COLO829 (cell line): Measurements from ENCODE around the gene NDST1.
A peak's percentile ranks its signal among the peaks of the same experiment; 100 is the strongest.

Source experiments
- DNase-seq: peaks from one replicate; pipeline ENCODE4 v3.0.0; 2012; ENCODE audit warnings: low spot score

Gene NDST1

DNA sequence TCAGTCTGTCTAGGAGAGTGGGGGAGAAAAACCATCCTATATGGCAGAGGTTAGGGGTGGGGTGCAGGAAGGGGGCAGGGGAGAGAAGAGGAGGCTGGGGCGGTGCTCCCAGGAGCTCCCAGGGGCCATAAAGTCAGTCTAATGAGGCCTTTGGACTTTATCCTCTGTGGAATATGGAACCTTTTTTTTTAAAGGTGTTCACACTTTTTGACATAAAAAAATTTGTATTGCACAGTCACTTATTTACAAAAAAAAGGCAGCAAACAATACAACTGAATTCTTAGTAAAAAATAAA is 80.6 kb downstream of the NDST1 start:
- no peak for DNase-seq

DNA sequence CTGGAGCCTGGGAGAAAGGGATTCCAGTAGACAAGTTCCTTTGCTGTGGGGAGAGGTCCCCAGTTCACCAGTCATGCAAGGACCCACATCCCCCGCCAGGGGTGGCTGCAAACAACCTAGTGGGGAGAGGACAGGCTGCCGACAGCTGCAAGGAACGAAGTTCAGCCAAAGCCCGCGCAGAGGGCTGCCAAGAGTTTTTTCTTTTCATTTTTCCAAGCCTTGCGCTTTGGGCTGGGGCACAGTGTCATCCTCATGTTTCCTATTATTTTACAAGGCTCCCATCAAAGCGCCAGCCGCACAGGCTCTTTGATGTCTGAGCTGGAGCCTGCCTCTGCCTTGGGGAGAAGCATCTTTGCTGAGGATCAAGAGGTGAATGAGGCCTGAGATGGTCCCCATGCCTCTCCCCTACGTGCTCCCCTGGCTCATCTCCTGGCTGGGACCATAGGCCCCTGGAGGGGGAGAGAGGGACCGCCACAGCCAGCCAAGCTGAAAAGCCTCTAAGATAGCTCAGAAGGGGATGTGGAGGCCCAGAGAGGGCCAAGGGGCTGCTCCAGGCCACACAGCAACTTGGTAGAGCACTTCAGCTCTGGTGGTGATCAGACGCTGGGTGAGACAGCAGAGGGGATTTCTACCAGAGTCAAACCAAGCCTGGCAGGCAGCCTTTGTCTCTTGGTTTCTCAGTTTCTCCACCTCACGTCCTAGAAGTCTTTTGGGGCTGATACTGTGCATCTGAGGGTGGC is 82.1 kb downstream of the NDST1 start:
- DNase-seq = no peak

- DNase-seq = no peak
Measured at GRCh38 chr5:150590979-150591695, 83.2 kb downstream of the NDST1 start.

- no peak for DNase-seq
Measured at GRCh38 chr5:150593593-150593992, 85.7 kb downstream of the NDST1 start.

GRCh38 chr5:150593996-150594395 is 86.1 kb downstream of the NDST1 start:
- no peak for DNase-seq

GRCh38 chr5:150595466-150596031 is 87.6 kb downstream of the NDST1 start:
- no peak for DNase-seq

DNA sequence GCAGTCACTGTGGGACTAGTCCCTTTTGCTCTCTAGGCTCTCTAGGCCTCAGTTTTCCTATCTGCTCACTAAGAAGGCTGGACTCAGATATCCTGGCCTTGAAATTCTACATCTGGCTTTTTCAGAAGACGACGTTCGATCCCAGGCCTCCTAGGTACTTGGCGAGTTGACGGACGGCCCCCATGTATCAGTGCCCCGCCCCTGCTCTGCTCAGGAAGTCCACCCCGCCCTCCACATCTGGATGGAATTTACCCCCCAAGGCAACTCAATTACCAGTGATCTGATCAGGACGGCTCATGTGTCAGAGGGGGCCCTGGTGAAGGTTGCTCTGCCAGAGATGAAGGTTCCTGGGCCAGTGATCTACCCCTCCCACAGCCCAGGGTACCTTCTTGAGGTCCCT is 88.4 kb downstream of the NDST1 start:
- DNase-seq = no peak

DNA sequence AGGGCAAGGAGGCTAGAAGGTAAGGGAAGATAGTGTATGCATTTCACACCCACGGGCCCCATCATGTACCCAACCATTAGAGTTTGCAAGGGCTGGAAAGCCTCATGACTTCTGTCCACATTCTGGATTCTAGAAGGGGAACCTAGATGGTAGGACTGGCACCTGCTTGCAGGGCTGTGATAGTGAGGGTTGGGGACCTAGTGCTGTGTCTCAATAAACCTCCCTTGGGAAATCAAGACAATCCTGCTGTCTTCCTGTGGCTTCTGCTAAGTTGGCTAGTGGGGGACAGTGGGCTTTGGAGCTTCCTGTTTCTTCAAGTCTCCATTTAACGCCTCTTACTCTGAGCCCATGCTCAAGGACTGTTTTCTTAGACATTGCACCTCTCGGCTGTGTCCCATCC is 88.9 kb downstream of the NDST1 start:
- DNase-seq = no peak

DNA sequence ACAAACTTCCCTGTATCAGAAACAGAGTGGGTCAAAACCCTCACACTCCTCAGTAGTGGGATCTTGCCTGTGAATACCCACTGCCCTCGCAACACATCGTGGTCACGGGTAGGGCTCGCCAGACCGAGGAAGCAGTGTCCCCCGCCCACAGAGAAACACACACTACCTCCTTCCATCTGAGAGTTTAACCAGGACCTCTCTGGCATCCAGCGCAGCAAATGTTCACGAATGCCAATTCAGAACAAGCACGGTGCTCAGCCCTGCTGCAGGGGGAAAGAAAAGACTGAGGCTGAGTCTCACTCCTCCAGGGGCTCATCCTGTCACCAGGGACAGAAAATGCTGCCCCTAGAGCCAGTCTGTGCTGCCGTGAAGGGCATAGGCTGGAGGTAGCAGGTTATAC is 90.1 kb downstream of the NDST1 start:
- DNase-seq = no peak

DNA sequence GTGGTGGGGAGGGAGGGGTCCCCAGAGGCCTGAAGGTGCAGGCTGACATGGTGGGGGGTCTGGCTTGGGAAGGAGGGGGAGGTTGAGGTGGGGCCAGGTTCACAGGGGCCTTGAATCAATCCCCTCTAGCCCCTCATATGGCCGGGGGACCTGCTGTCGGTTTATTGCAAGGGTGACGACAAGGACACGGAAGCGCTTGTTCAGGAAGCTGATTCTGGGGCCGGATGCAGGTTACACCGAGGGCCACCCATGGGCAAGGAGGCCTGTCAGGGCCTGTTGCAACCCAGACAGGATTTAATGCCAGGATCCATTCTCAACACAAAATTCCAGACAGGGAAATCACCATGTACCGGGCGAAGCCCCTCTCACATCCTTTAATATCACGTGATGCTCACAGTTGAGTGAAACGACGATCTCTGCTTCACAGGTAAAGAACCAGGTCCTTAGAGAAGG is 90.9 kb downstream of the NDST1 start:
- no peak for DNase-seq

GRCh38 chr5:150599281-150599680 is 91.3 kb downstream of the NDST1 start:
- DNase-seq = no peak

DNA sequence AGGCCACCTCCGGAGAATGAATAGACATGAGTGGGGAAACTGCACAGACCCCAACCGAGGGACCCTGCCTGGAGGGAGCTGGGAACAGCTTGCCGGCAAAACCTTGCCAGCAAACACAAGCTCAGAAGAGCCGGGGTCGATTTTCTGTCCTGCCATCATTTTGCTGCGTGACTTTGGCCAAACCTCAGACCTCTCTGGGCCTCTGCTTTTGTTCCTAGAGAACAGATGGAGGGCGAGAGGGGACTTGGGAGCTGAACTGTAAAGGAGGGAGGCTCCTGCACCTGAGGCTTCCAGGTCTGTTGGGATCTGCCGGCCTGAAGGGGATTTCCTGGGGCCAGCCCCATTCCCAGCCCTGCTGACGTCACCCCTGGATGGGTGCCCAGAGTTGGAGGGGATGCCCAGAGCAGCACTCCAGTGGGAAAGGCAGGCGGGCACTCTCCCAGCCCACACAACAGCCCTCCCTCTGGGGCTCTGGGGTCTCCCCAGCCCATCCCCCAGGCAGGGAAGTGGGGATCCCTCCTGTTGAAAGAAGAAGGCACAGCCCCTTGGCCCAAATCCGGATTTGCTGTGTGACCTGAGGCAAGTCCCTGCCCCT is 92.1 kb downstream of the NDST1 start:
- peak; percentile 48 for DNase-seq

DNA sequence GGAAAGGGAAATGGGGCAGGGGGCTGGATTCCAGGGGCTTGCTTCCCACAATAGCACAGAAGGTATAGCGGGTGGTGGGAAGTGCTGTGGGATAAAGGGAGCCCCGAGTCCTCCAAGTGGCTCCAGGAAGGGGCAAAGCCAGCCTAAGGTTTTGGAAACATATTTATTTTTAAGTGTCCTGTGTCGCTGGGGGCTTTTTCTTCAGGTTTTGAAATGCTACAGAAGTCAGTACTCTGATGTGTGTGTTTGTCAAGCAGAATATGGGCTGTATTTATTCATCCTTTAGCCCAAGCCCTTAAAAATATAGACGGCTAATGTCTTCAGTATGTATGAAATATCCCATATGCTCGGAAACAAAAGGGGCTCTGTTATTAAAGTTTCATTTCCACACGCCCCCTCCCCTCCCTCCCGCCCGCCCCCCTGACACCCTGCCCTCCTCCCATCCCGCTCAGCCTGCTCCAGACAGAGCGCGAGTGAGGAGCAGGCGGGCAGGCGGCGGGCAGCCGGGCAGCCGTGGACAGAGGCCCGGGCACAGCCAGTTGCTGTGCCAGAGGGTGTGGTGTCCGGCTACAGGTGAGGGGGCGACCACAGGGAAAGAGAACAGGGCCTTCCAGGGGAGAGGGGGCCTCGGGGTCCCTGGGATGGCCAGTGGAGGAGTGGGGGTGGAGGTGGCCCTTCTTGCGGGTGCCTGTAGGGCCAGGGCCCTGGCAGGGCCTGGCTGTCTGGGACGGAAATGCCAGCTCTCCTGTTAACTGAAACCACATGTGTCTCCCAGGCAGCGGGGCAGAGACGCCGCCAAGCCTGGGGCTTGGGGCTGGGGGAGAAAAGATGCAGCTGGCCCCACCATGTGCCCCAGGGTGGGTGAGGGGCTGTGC is 92.9 kb downstream of the NDST1 start:
- peak; percentile 74 for DNase-seq

GRCh38 chr5:150601491-150602345 is 93.8 kb downstream of the NDST1 start:
- DNase-seq = no peak

DNA sequence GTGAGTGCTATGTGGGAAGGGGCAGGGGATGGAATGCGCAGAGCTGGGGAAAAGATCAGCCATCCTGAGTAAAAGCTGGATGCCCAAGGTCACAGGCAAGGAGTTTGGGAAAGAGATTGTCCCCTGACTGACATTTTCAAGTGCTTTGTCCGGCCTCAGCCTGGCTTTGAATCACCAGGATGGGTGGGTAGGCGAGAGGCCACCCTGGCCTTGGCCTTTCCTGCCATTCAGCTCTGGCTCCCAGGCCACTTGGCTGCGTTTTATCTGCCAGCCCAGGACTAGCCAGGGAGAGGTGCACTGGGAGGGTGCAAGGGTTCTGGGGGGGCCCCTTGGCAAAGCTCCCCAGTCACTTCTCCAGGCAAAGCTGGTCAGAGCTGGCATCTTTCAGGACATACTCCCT is 95.1 kb downstream of the NDST1 start:
- no peak for DNase-seq

DNA sequence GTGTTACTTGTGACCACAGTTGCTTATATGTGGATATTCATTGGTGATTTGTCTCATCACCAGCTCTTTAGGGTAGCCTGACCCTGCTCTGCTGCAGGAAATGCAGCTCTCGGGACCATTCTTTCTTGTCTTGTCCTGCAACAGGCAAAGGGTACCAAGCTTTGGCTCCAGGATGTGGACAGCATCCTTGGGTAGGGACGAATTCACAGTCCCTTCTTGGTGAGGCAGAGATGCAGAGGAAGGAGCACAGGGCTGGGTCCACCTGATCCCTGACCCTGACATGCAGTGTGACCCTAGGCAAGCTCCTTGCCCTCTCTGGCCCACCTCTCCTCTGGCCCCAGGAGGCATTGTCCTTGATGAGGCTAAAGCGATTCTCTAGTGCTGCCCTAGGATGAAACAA is 95.6 kb downstream of the NDST1 start:
- DNase-seq = no peak

DNA sequence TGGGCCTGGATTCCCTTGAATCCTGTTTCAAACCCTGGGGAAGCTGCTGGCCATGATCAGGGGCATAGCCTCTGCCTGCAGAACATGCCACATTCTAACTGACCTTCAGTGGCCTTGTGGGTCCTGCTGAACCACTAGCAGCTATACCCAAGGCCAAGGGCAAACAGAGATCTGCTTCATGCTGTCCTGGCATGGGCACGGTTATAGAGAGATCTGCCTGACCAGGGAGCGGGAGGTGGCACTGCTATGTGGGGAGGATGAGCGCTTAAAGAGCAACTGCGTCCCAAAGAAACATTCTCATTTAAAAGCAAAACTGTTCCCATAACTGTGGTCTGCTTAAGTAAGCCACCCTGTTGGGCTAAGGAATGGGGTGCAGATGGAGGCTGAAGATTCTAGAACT is 96.1 kb downstream of the NDST1 start:
- no peak for DNase-seq

- no peak for DNase-seq
Measured at GRCh38 chr5:150604894-150605440, 97.0 kb downstream of the NDST1 start.

GRCh38 chr5:150605546-150605945 is 97.6 kb downstream of the NDST1 start:
- no peak for DNase-seq

- DNase-seq = no peak
Measured at GRCh38 chr5:150606476-150606875, 98.5 kb downstream of the NDST1 start.

DNA sequence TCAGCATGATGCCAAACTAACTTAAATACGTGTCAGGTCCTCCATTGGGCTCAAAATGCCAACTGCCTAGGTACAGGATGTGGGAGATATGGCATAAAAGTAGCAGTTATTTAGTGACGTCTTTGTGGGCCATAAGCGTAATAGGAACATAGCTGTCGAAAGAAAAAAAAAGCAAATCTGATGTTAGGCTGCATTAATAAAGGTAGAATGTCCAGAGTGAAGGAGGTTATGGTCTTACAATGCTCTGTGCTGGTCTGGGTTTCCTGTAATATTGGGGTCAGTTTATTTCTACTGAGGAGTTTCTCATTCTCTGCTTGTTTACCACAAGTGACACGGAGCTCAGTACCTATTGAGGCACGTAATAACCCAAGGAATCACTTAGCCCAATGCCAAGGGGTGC is 99.2 kb downstream of the NDST1 start:
- no peak for DNase-seq
